Adrenal gland (tissue), 12 donors: ENCODE data around the gene SERPINA6. TPM values are rescaled to one million over a fixed set of nuclear protein-coding genes. Genes with fewer than 3 reads are reported as not detected.
"Not testable (repeated sequence)": the region's sequence is repeated elsewhere in the genome, so short reads cannot be mapped to it uniquely, and the experiment has no call there.

Experiments
- DNase-seq, 7 donors: peaks; one replicate each; pipeline ENCODE4 v3.0.0-alpha.2; 2019 to 2020
- H3K27ac ChIP-seq, 5 donors: fragments of 200-600 bp; sonication (generic) in 4 of 5; 1 replicate in 3 of 5; 2 replicates in 2 of 5; pipeline versions ENCODE4 v1.5.1 to v1.8.0; 2016 to 2020; ENCODE audit warnings: mild to moderate bottlenecking in 1 of 5
- H3K27me3 ChIP-seq: fragments of 200-600 bp; 2 replicates; pipeline ENCODE4 v1.8.0; 2021
- H3K36me3 ChIP-seq, 2 donors: fragments of 200-600 bp; replicated peaks in 1 of 2; 1 replicate in 1 of 2; 2 replicates in 1 of 2; pipeline versions ENCODE4 v1.5.1 to v1.8.0; 2018 to 2022
- H3K4me1 ChIP-seq, 2 donors: fragments of 200-600 bp; replicated peaks in 1 of 2; 1 replicate in 1 of 2; 2 replicates in 1 of 2; pipeline versions ENCODE4 v1.5.1 to v1.8.0; 2018 to 2021
- H3K4me3 ChIP-seq, 4 donors: fragments of 200-600 bp; sonication (generic) in 3 of 4; one replicate each; pipeline ENCODE4 v1.5.1; 2016 to 2018
- H3K9me3 ChIP-seq, 3 donors: fragments of 200-600 bp; sonication (generic) in 1 of 3; replicated peaks in 1 of 3; 1 replicate in 2 of 3; 2 replicates in 1 of 3; pipeline versions ENCODE4 v1.5.1 to v1.8.0; 2016 to 2021
- POLR2A ChIP-seq, 2 donors: fragments of 450-650 bp; IDR thresholded peaks; one replicate each; pipeline ENCODE4 v1.6.1; 2017; ENCODE audit warnings: antibody characterized with exemption in 2 of 2, mild to moderate bottlenecking in 2 of 2, moderate library complexity in 1 of 2
- WGBS, 4 donors: extraction: QIAGEN DNeasy Blood & Tissue Kit in 2 of 4; methylation state at CpG; one replicate each; pipeline versions ENCODE4 v1.1.5 to v1.1.7; 2013 to 2017; 5-methylcytosine and 5-hydroxymethylcytosine counted together
- intact Hi-C, 2 donors: fragments of 100-400 bp; cut with DNase I; formaldehyde crosslinking; loops; one replicate each; pipeline versions ENCODE4 v1.14.1 to v1.15.0; 2022 to 2023
- polyA plus RNA-seq, 3 donors: library from polyadenylated mRNA; stranded (reverse); fragments of 200-250 nt in 2 of 3; fragments of 350-450 nt in 1 of 3; fragmentation: Illumina TruSeq in 1 of 3; extraction: RNeasy Lipid Tissue Mini Kit (QIAGEN cat#74804) in 1 of 3; gene quantifications; one replicate each; pipeline ENCODE4 v1.2.3, GENCODE V29; 2013 to 2014
- total RNA-seq, 9 donors: library from RNA; depleted of rRNA in 4 of 9; stranded (reverse); fragments of >200 nt in 4 of 9; fragments of 120-200 nt in 1 of 9; fragmentation: NEBNext Ultra II Directional in 1 of 9; extraction: Animal tissue kit (Norgen Biotek cat#: 25700) in 1 of 9; gene quantifications; one replicate each; pipeline versions ENCODE4 v1.1.0 to v1.2.4, GENCODE V29; 2013 to 2023
- TF ChIP-seq, protein P1 (sequence below), 6 experiments: fragments of 450-650 bp in 4 of 6; fragments of 200-600 bp in 2 of 6; sonication (generic) in 1 of 6; IDR thresholded peaks; 1 replicate in 5 of 6; 2 replicates in 1 of 6; pipeline versions ENCODE4 v1.5.1 to v1.8.0; 2016 to 2021; ENCODE audit warnings: antibody characterized with exemption in 6 of 6, mild to moderate bottlenecking in 2 of 6, moderate library complexity in 1 of 6
- donor health status: healthy with polysubstance abuse.
- donor health status: Bipolar disorder and iron deficiency.
- donor health status: DM: yes; HTN: yes; CAD: no.
- donor health status: DM: no; HTN: no; CAD: no.
- donor health status: DM: no; HTN: no; CAD: no.
- donor health status: DM: yes; HTN: yes; CAD: no.

SERPINA6 gene
- total and polyA plus RNA-seq, 12 donors, result 0.09 TPM; not detected in 11

DNA sequence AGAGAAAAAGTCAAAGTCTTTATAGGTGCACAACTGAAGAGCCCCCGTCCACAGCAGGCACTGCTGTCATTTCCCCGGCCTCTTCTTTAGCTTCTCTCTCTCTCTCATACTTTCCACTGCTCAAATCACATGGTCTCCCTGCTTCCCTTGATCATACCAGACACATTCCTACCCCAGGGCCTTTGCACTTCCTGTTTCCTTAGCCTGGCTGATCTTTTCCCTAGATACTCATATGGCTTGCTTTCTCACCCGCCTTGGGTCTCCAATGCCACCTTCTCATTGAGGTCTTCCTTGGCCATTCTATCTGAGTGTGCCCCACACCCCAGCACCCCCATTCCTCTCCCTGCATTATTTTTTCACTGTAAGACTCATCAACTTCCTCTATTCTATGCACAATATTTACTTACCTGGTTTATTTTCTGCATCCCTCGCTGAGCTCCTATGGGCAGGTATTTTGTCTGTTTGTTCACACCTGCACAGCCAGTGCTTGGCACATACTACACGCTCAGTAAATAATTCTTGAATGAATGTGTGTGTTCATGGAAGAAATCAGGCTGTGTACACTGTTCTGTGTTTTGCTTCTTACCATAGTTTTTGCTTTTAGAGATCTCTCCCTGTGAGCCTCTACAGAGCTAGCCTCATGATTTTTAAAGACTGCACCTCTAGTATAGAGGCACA is 33.4 kb upstream of the SERPINA6 start:
- Histone ChIP-seq H3K27ac (no peak overlapping the region), H3K4me3 (no peak overlapping the region), H3K9me3 (no peaks in the 10 kb centered on the region), H3K27me3 (no peaks in the 10 kb centered on the region), H3K36me3 (no peaks in the 10 kb centered on the region), H3K4me1 (no peaks in the 10 kb centered on the region)
- WGBS, 4 donors, result 74 to 87% (median 83%) methylated on average over 5 of the region's 5 CpGs
- TF ChIP-seq, protein P1, sequence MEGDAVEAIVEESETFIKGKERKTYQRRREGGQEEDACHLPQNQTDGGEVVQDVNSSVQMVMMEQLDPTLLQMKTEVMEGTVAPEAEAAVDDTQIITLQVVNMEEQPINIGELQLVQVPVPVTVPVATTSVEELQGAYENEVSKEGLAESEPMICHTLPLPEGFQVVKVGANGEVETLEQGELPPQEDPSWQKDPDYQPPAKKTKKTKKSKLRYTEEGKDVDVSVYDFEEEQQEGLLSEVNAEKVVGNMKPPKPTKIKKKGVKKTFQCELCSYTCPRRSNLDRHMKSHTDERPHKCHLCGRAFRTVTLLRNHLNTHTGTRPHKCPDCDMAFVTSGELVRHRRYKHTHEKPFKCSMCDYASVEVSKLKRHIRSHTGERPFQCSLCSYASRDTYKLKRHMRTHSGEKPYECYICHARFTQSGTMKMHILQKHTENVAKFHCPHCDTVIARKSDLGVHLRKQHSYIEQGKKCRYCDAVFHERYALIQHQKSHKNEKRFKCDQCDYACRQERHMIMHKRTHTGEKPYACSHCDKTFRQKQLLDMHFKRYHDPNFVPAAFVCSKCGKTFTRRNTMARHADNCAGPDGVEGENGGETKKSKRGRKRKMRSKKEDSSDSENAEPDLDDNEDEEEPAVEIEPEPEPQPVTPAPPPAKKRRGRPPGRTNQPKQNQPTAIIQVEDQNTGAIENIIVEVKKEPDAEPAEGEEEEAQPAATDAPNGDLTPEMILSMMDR (IDR thresholded peaks at IDR 0.05), result no peak
- TF ChIP-seq POLR2A (IDR thresholded peaks at IDR 0.05), result no peak
- intact Hi-C loops, result no loop called here
- peak in 1 of 7 donors; percentile 3 for DNase-seq

DNA sequence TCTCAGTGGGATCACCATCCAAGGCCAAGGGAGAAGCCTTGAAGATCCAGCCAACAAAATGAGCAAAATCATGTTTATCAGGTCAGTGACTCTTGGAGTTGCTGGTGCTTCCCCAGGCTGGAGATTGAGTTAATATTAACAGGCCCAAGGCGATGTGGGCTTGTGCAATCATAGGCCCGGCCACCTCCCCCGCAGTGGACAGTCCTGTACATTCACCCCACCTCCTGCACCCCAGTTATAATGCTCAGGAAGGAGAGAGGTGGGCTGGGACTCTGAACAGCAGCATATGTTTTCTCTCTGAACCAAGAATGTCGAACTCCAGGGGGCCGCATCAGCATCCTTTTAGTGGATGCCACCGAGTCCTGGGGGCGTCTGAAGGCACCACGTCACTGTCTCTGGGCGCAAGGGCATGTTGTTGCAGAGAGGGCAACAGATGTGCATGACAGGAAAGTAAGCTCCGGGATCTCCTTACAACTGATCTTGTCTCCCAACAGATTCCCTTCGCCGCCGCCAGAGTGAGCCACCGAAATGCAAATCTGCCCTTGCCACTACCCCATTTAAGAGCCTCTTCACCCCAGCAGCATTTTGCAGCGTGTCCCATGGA is 32.2 kb upstream of the SERPINA6 start:
- H3K36me3 ChIP-seq, result no peaks in the 10 kb centered on the region
- H3K27me3 ChIP-seq, result no peaks in the 10 kb centered on the region
- H3K9me3 ChIP-seq, result no peaks in the 10 kb centered on the region
- no peak overlapping the region for H3K27ac ChIP-seq
- no peak for DNase-seq
- TF ChIP-seq, protein P1 (IDR thresholded peaks at IDR 0.05), result peak in 2 of 6 experiments; percentile 10 to 17
- no peak for TF ChIP-seq POLR2A (IDR thresholded peaks at IDR 0.05)
- WGBS, 4 donors, result 27 to 42% (median 29%) methylated on average over 4 to 15 of the region's 15 CpGs
- intact Hi-C loops, result no loop called here
- no peaks in the 10 kb centered on the region for H3K4me1 ChIP-seq
- no peak overlapping the region for H3K4me3 ChIP-seq

DNA sequence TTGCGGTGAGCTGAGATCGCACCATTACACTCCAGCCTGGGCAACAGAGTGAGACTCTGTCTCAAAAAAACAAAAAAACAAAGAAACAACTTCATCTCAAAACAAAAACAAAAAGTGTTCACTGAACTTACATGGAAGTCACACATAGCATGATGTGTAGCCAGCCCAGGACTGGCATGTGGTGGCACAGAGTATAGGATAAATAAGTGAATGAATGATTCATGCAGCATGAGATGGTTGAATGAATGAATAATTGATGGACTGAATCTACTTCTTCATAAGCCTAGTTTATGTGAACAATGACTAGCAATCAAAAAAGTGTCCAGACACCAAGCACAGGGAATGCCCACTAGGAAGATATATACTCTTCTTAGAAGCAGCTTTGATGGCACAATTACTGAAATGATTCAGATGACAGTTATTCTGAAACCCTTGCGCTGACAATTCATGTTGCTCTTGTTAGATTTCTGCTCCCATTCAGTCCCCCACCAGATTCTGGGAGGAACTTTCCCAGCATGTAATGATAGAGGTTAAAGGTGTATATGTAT is 31.6 kb upstream of the SERPINA6 start:
- no peaks in the 10 kb centered on the region for H3K9me3 ChIP-seq
- H3K4me1 ChIP-seq, result no peaks in the 10 kb centered on the region
- no peak overlapping the region for H3K4me3 ChIP-seq
- WGBS, 4 donors, result 92 to 96% (median 95%) methylated on average over 3 of the region's 3 CpGs
- DNase-seq, result no peak
- intact Hi-C loops, result no loop called here
- H3K36me3 ChIP-seq, result no peaks in the 10 kb centered on the region
- H3K27ac ChIP-seq, result no peak overlapping the region
- TF ChIP-seq, protein P1 (IDR thresholded peaks at IDR 0.05), result no peak
- TF ChIP-seq POLR2A (IDR thresholded peaks at IDR 0.05), result no peak
- no peaks in the 10 kb centered on the region for H3K27me3 ChIP-seq

DNA sequence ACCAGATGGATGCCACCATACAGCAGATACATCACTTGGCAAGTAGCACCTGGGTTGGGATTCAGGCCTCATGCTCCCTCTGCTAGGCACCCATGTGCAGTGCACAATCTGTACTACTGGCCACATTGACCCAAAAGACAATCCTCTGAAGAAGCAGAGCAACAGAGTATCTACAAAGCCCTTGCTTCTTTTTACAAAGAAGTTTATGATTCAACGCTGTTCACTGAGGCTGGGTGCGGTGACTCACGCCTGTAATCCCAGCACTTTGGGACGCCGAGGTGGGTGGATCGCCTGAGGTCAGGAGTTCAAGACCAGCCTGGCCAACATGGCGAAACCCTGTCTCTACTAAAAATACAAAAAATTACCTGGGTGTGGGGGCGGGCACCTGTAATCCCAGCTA is 31.1 kb upstream of the SERPINA6 start:
- H3K4me3 ChIP-seq, H3K9me3 ChIP-seq, DNase-seq, H3K36me3 ChIP-seq, H3K27me3 ChIP-seq, intact Hi-C loops, H3K27ac ChIP-seq, H3K4me1 ChIP-seq: not testable (repeated sequence)
- whole genome bisulfite sequencing, 4 donors, result 78 to 89% (median 81%) methylated on average over 2 to 8 of the region's 8 CpGs
